ENCODE results near the gene TCF25.

Gene TCF25

GRCh38 chr16:89938175-89938885 is 64.9 kb downstream of the TCF25 start:
- no peak for DNase-seq (ENCODE audit: low read depth)

GRCh38 chr16:89944773-89945172 is 71.4 kb downstream of the TCF25 start:
- no peak for DNase-seq (ENCODE audit: low read depth)

GRCh38 chr16:89945654-89946053 is 72.3 kb downstream of the TCF25 start:
- no peak for DNase-seq (ENCODE audit: low read depth)

GRCh38 chr16:89946515-89946914 is 73.1 kb downstream of the TCF25 start:
- no peak for DNase-seq (ENCODE audit: low read depth)

GRCh38 chr16:89949121-89949742 is 75.8 kb downstream of the TCF25 start:
- DNase-seq (ENCODE audit: low read depth), result no peak

GRCh38 chr16:89949756-89950155 is 76.4 kb downstream of the TCF25 start:
- DNase-seq (ENCODE audit: low read depth), result no peak

- DNase-seq (ENCODE audit: low read depth), result no peak
Observed at GRCh38 chr16:89951509-89951908, 78.1 kb downstream of the TCF25 start.

GRCh38 chr16:89952049-89952448 is 78.7 kb downstream of the TCF25 start:
- no peak for DNase-seq (ENCODE audit: low read depth)

GRCh38 chr16:89952551-89952950 is 79.2 kb downstream of the TCF25 start:
- DNase-seq (ENCODE audit: low read depth), result no peak

GRCh38 chr16:89953671-89954406 is 80.4 kb downstream of the TCF25 start:
- no peak for DNase-seq (ENCODE audit: low read depth)

GRCh38 chr16:89954462-89954861 is 81.1 kb downstream of the TCF25 start:
- no peak for DNase-seq (ENCODE audit: low read depth)

- no peak for DNase-seq (ENCODE audit: low read depth)
Observed at GRCh38 chr16:89955001-89955685, 81.8 kb downstream of the TCF25 start.

GRCh38 chr16:89956505-89957215 is 83.3 kb downstream of the TCF25 start:
- no peak for DNase-seq (ENCODE audit: low read depth)

GRCh38 chr16:89957216-89957785 is 83.9 kb downstream of the TCF25 start:
- DNase-seq (ENCODE audit: low read depth), result no peak

GRCh38 chr16:89958068-89958467 is 84.7 kb downstream of the TCF25 start:
- no peak for DNase-seq (ENCODE audit: low read depth)

GRCh38 chr16:89958596-89958995 is 85.2 kb downstream of the TCF25 start:
- no peak for DNase-seq (ENCODE audit: low read depth)

- no peak for DNase-seq (ENCODE audit: low read depth)
Observed at GRCh38 chr16:89960966-89961365, 87.6 kb downstream of the TCF25 start.

All from activated T-helper 1 cell treated with Interleukin-2 at 50 U/mL for 16 hours (primary cell).